ENCODE data around the gene PERP. TPM values are rescaled to one million over a fixed set of nuclear protein-coding genes. Genes with fewer than 3 reads are reported as not detected.

PERP gene
- polyA plus RNA-seq, 3 donors = not detected

GRCh38 chr6:138099832-138100231 is 7.4 kb downstream of the PERP start:
- Histone ChIP-seq H3K27me3 (ENCODE audit: control insufficient read depth in 2 of 2, insufficient read depth in 2 of 2, low read length in 2 of 2) (peaks cover 15 to 18% of the 10 kb centered on the region in 2 donors), H3K79me2 (ENCODE audit: insufficient read depth, low read length) (no peaks in the 10 kb centered on the region), H3K4me2 (replicated peaks; ENCODE audit: extremely low read depth, low read length, poor library complexity, severe bottlenecking) (no peak overlapping the region), H4K20me1 (ENCODE audit: insufficient read depth, low read length) (no peaks in the 10 kb centered on the region), H3K27ac (ENCODE audit: low read depth in 1 of 2, low read length in 2 of 2) (no peak overlapping the region), H3K9ac (ENCODE audit: insufficient read depth, low read length, poor library complexity, severe bottlenecking) (no peak overlapping the region), H3K4me1 (ENCODE audit: control insufficient read depth in 1 of 2, insufficient read depth in 2 of 2, low read length in 2 of 2) (no peaks in the 10 kb centered on the region), H3K9me3 (replicated peaks in 1 of 2; ENCODE audit: control insufficient read depth in 1 of 2, insufficient read depth in 1 of 2, low read length in 2 of 2) (no peaks in the 10 kb centered on the region), H3K36me3 (replicated peaks in 1 of 2; ENCODE audit: control insufficient read depth in 1 of 2, insufficient read depth in 2 of 2, low read length in 2 of 2) (no peaks in the 10 kb centered on the region), H2AFZ (ENCODE audit: insufficient read depth, low read depth, low read length, poor library complexity, severe bottlenecking) (no peak overlapping the region), H3K4me3 (replicated peaks in 1 of 3; ENCODE audit: low read depth in 2 of 3, low read length in 3 of 3) (no peak overlapping the region)
- Mint-ChIP-seq H3K36me3 (no peaks in the 10 kb centered on the region), H3K4me1 (no peaks in the 10 kb centered on the region), H3K27me3 (ENCODE audit: low read depth in 3 of 3) (peaks cover 16 to 37% (median 19%) of the 10 kb centered on the region in 3 donors), H3K4me3 (no peak overlapping the region), H3K9me3 (peaks cover 0 to 9% (median 5%) of the 10 kb centered on the region in 7 donors), H3K27ac (no peak overlapping the region)
- TF ChIP-seq CTCF (IDR thresholded peaks at IDR 0.05) = no peak
- DNase-seq = no peak
- WGBS (ENCODE audit: insufficient coverage) = no CpG with 5 or more reads among the region's 5 CpGs
- intact Hi-C loops (cut with micrococcal nuclease) = loop anchor here (10.0 kb wide), 3 partner anchors 85 to 435 kb away; no protein-coding TSS in a partner anchor

GRCh38 chr6:138098306-138098705 is 8.9 kb downstream of the PERP start:
- Histone ChIP-seq H3K36me3 (replicated peaks in 1 of 2; ENCODE audit: control insufficient read depth in 1 of 2, insufficient read depth in 2 of 2, low read length in 2 of 2) (no peaks in the 10 kb centered on the region), H4K20me1 (ENCODE audit: insufficient read depth, low read length) (no peaks in the 10 kb centered on the region), H3K4me1 (ENCODE audit: control insufficient read depth in 1 of 2, insufficient read depth in 2 of 2, low read length in 2 of 2) (no peaks in the 10 kb centered on the region), H3K27ac (ENCODE audit: low read depth in 1 of 2, low read length in 2 of 2) (no peak overlapping the region), H3K79me2 (ENCODE audit: insufficient read depth, low read length) (no peaks in the 10 kb centered on the region), H3K4me2 (replicated peaks; ENCODE audit: extremely low read depth, low read length, poor library complexity, severe bottlenecking) (no peak overlapping the region), H3K4me3 (replicated peaks in 1 of 3; ENCODE audit: low read depth in 2 of 3, low read length in 3 of 3) (no peak overlapping the region), H3K9ac (ENCODE audit: insufficient read depth, low read length, poor library complexity, severe bottlenecking) (no peak overlapping the region), H3K27me3 (ENCODE audit: control insufficient read depth in 2 of 2, insufficient read depth in 2 of 2, low read length in 2 of 2) (peaks cover 4 to 6% of the 10 kb centered on the region in 2 donors), H2AFZ (ENCODE audit: insufficient read depth, low read depth, low read length, poor library complexity, severe bottlenecking) (no peak overlapping the region), H3K9me3 (replicated peaks in 1 of 2; ENCODE audit: control insufficient read depth in 1 of 2, insufficient read depth in 1 of 2, low read length in 2 of 2) (no peaks in the 10 kb centered on the region)
- H3K4me3 Mint-ChIP-seq = no peak overlapping the region
- H3K36me3 Mint-ChIP-seq = no peaks in the 10 kb centered on the region
- intact Hi-C loops (cut with micrococcal nuclease) = no loop called here
- H3K4me1 Mint-ChIP-seq = no peaks in the 10 kb centered on the region
- no peak for DNase-seq
- 71% methylated on average over 2 of the region's 2 CpGs for WGBS (ENCODE audit: insufficient coverage)
- H3K27ac Mint-ChIP-seq = no peak overlapping the region
- peaks cover 0 to 9% (median 5%) of the 10 kb centered on the region in 7 donors for H3K9me3 Mint-ChIP-seq
- H3K27me3 Mint-ChIP-seq (ENCODE audit: low read depth in 3 of 3) = peaks cover 9 to 26% (median 10%) of the 10 kb centered on the region in 3 donors
- no peak for TF ChIP-seq CTCF (IDR thresholded peaks at IDR 0.05)

Measured in CD14-positive monocyte (primary cell).